Activated T-cell treated with anti-CD3 and anti-CD28 coated beads for 1 hour (primary cell): ENCODE data around the gene GPR107.
"Not testable (repeated sequence)": the region's sequence is repeated elsewhere in the genome, so short reads cannot be mapped to it uniquely, and the experiment has no call there.

Experiments used
- DNase-seq: peaks from one replicate; pipeline ENCODE4 v3.0.0-alpha.2; 2020; ENCODE audit warnings: low read depth

GPR107 gene

DNA sequence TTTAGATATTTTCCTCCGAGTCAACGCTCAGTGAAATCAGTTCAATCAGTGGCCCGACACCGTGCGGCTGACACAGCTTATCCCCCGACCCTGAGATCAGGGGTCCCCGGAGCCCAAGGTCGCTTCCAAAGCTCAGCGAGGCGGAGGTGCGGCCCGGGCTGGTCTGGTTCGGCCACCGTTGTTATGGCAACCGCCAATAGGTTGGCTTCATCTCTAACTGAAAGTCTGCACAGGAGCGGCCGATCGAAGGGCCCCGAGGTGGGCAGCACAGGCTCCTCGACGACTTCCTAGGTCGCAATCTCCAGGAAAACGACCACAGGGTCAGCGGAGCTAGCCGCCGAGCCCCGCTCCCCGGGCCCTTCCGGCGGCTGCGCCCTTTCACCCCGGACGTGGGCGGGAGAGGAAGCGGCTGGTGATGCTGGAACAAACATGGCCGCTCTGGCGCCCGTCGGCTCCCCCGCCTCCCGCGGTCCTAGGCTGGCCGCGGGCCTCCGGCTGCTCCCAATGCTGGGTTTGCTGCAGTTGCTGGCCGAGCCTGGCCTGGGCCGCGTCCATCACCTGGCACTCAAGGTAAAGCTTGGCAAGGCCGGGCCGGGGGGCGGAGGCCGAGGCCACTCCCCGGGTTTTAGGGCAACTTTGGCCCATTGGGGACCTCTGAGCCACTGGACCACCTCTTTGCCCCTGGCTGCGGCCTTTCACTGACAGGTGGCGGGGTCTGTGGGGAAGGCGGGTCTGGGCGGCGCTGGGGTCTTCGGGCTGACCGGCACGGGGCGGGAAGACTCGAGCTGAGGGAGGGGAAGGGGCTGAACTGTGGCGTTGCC is at the start of gene GPR107:
GPR107 (plus strand) TSS at position 403 of the 821 bp plus-strand sequence; CDS start at position 430, 27 bp downstream.
- DNase-seq, result peak; percentile 67

DNA sequence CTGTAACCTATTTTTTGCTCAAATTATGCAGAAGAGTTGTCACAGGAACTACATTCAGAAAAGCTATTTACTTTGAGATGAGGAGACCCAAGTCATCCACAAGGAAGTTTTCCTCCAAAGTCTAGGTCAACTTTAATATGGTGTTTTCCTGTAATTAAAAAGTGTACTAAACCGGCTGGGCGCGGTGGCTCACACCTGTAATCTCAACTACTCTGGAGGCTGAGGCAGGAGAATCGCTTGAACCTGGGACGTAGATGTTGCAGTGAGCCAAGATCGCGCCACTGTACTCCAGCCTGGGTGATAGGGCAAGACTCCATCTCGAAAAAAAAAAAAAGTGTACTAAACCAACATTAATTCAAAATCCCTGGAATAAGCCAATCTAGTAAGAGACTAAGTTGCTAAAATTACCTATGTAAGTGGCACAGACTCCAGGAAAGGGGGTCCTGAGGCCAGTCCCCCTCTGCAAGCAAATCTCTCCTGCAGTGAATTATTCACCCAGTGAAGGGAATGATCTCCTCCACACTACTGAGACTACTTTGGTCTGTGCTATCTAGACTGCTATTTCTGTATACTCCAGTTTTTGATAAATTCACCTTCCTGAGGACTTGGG is 49.7 kb upstream of the GPR107 start:
- no peak for DNase-seq

DNA sequence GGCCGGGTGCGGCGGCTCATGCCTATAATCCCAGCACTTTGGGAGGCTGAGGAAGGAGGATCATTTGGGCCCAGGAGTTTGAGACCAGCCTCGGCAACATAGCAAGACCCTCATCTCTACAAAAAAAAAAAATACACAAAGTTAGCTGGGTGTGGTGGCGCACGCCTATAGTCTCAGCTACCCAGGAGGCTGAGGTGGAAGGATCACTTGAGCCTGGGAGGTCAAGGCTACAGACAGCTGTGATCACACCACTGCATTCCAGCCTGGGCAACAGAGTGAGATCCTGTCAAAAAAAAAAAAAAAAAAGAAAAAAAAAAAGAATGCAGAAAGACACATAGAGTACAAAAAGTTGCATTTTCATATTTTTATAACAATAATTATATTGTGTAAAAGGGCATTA is 46.8 kb upstream of the GPR107 start:
- DNase-seq, result not testable (repeated sequence)

DNA sequence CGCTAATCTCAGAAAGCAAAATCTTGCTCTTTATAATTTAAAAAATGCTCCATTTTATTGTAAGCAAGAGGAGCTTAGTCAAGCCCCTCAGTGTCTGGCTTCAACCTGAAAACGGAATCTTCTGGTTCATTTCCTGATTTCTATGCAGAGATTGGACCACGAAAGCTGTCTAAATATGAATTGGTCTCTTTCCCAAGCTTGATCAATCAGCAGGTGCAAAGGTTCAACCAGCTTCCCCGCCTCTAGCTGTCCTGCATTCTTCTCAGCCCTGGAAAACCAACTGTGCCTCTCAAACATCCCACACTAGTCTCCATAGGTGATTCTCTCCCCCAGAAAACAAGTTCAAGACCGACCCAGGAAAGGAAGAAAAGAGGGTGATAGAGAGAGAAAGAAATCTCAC is 45.2 kb upstream of the GPR107 start:
- no peak for DNase-seq

DNA sequence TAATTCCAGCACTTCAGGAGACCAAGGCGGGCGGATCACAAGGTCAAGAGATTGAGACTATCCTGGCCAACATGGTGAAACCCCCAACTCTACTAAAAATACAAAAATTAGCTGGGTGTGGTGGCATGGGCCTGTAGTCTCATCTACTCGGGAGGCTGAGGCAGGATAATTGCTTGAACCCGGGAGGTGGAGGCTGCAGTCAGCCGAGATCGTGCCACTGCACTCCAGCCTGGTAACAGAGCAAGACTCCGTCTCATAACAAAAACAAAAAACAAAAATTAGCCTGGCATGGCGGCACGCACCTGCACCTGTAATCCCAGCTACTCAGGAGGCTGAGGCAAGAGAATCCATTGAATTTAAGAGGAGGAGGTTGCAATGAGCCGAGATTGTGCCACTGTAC is 44.2 kb upstream of the GPR107 start:
- DNase-seq, result not testable (repeated sequence)

DNA sequence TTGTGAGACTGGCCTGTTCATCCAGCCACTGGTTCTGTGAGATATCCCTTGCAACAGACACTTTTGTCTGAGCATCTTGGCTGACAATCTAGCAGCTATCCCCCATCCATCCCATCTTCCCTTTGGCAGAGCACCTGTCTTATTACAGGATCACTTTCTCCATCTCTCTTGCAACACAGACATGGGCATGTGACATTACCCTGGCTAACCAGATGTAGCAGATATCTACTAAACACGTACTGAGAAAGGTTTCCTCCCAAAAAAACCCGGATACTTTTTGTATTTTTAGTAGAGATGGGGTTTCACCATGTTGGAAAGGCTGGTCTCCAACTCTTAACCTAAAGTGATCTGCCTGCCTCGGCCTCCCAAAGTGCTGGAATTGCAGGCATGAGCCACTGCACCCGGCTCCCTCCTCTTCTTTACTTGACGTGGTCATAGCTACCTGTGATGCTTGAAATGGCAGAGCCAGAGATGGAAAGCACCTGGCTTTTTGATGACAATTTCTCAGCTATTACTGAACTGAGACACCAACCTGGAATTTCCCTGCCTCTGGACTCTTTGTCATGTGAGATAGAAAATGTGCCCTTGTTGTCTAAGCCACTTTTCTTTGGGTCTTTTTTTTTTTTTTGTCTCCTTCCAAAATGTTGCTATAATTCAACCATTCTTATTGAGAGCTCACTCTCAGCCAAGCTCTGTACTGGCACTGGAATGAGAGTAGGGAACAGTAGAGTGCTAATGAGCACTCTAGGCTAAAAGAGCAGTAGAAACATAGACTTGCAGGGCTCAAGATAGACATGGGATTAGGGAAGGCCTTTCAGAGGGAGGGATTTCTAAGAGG is 43.3 kb upstream of the GPR107 start:
- no peak for DNase-seq

DNA sequence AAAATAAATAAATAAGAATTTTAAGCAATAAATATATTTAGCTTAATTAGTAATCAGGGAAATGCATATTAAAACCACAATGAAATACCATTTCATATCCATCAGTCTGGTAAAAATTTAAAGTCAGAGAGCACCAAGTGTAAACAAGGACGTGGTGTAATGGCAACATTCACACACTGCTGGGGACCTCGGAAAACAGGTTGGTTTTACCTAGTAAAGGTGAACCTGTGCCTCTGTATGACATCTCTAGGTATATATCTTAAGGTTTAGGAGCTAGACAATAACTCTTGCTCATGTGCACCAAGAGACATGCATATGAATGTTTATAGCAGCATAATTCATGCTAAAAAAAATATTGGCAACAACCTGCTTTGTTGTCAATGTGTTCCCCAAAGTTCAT is 40.4 kb upstream of the GPR107 start:
- no peak for DNase-seq

DNA sequence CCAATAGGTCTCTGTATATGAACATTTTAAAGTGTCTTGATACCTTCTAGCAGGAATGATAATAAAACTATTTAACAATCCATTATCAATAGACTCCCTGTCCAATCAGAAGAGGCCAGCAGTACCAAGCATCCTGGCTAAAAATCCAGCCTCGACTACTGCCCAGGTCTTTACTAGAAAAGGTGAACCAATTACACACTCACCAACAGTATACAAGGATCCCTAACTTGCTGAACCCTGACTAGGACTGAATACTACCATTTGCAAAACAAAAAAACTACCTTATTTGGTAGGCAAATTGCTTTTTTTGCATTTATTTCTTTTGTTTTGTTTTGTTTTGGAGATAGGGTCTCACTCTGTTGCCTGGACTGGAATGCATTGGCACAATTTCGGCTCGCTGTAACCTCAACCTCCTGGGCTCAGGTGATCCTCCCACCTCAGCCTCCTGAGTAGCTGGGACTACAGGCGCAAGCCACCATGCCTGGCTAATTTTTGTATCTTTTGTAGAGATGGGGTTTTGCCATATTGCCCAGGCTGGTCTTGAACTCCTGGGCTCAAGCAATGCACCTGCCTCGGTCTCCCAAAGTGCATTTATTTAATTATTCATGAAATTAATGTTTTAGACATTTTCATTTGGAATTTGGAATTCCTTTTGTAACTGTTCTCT is 38.2 kb upstream of the GPR107 start:
- DNase-seq, result no peak

DNA sequence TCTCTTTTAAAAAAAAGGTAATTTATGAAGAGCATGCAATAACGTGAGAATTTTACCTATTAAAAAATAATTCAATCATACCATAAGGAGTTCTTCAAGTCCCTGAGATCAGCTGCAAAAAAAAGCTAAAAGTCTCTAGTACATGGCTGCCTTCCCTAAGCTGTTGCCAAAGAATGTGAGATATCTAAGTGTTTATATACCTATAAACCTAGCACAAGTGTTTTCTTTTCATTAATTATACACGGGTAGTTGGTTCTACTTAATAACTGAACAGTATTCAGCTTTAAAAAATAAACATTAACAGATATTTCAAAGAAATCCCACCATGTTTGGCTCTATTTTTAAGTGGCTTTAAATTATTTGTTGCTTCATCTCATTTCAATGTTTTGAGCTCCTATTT is 36.6 kb upstream of the GPR107 start:
- no peak for DNase-seq

DNA sequence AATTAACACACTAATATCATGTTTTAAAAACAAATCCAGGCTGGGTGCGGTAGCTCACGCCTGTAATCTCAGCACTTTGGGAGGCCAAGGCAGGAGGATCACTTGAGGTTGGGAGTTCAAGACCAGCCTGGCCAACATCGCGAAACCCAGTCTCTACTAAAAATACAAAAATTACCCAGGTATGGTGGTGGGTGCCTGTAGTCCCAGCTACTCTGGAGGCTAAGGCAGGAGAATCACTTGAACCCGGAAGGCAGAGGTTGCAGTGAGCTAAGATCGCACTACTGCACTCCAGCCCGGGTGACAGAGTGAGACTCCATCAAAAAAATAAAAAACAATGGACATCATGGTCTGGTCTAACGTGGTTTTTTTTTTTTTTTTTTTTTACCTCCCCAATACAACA is 36.2 kb upstream of the GPR107 start:
- not testable (repeated sequence) for DNase-seq

DNA sequence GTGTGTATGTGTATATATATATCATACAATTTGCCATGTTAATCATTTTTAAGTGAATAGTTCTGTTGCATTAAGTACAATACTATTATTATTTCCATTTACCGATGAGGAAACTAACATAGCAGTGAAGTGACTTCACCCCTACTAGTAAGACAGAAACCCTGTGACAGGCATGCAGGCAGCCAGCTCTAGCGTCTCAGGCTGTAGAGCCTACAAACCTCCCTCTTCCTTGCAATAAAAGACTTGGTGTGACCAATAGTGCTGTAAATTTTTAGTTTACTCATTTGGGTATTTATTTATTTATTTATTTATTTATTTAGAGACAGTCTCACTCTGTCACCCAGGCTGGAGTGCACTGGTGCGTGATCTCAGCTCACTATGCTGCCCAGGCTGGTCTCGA is 35.4 kb upstream of the GPR107 start:
- no peak for DNase-seq

DNA sequence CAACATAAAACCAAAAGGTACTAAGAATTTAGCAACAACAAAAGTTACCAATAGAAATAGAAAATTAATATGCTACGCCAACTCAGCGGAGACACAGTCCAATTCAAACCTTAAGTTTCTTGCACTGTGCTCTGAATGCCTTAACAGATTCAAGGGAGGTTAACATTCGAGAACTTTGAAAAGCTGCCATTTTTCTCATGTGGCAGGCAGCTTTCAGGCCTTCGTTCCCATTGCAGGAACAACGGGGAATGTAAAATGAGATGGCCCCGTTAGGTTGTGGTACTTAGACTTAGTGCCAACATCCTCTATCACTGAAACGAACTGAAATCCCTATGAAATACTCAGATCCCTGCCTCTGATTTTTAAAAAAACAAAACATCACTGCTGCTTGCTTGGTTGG is 33.1 kb upstream of the GPR107 start:
- no peak for DNase-seq

DNA sequence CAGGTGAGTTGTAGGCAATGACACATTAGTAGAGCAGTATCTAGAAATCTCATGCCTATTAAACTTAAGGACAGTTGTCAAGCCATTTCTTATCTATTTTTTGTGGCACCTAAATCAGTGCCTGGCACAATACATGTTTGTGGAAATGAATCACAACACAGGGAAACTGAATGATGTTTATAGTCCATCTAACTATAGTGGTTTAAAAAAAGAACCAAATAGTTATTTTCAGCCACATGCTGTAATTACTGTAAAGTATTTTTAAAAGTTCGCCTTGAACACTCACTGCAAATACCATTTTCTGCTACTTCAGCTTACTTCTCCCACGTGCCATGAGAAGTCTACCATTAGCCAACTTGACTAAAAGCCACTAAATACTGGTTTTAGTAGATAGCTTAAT is 32.6 kb upstream of the GPR107 start:
- DNase-seq, result no peak

DNA sequence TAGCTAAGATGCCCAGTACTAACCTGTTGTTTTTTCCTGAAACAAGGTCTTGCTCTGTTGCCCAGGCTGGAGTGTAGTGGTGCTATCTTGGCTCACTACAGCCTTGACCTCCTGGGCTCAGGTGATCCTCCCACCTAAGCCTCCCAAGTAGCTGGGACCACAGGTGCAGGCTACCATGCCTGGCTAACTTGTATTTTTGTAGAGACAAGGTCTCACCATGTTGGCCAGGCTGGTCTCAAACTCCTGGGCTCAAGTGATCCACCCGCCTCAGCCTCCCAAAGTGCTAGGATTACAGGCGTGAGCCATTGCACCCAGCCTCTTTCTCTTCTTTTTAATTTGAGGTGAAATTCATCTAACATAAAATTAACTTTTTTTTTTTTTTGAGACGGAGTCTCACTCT is 31.9 kb upstream of the GPR107 start:
- DNase-seq, result not testable (repeated sequence)

DNA sequence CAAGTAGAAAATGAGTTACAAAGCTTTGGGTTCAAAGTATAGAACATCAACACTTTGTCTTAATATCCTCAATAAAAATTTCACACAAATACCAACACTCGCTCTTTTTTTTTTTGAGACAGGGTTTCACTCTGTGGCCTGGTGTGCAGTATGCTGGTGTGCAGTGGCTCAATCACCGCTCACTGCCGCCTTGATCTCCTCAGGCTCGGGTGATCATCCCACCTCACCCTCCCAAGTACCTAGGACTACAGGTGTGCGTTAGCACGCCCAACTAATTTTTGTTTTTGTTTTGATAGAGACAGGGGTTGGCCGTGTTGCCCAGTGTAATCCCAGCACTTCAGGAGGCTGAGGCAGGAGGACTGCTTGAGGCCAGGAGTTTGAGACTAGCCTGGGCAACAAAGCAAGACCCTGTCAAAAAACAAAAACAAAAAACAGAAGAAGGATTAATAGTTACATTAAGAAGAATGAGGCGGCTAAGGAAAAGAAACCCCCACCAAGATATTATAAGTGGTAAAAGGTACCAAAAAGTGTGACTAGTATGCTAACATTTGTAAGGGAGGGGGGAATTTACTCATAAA is 31.1 kb upstream of the GPR107 start:
- no peak for DNase-seq

DNA sequence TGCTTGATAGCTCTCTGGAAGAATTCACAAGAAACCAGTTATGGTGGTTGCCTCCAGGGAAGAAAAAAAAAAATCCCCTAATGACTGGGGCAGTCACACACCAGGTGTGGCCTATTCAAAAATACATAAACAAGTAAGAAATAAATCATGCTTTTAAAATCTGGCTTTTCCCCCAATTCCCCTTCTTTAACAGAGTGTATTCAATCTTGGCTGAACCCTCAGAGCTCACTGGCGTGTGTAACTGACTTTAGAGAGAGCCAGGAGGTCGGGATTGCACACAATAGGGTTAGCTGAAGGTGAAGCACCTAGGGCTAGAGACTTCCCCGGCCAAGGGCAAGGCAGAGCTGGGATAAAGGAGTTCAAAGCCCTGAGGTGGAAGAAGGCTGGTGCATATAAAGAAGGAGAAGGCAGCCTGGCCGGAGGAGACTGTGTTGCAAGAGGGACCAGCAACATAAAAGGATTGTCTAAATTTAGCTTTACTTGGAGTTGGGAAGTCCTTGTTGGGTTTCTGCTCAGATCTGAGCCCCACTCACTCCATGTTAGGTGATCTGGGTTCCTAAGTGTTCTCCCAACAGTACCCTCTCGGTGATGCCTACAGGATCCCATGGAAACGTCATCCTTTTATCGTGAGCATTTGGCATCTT is 30.4 kb upstream of the GPR107 start:
- no peak for DNase-seq

DNA sequence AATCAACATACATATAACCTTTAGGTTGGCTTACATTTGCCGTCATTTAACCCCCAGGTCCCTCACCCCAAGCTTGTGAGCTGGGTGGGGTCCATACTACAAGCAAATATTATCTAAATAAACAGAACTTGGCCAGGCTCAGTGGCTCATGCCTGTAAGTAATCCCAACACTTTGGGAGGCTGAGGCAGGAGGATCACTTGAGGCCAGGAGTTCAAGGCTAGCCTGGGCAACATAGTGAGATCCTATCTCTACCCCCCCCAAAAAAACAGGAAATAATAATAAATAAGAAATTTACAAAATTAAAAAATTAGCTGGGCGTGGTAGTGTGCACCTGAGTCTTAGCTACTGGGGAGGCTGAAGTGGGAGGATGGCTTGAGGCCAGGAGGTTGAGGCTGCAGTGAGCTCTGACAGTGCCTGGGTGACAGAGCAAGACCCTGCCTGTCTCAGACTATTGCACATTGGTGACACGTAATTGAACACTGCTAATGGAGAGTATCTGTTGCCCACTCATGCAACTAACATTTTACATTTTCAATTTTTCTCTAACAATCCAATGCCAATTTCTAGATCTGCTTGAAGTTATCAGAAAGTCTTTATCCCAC is 29.6 kb upstream of the GPR107 start:
- no peak for DNase-seq

DNA sequence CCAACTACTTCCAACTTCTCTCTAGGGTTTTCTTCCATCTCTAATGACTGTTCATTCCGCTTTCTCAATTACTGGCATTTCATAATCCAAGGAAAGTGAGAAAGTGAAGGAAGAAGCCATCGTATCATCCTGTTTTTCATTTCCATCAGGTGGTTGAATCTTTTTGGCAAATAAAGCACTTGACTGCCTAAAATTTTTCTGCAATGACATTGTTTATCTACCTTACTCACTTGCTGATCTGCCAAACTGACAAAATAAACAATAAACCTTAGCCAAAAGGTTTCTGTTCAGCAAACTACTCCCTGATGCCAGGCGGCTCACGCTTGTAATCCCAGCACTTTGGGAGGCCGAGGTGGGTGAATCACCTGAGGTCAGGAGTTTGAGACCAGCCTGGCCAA is 29.1 kb upstream of the GPR107 start:
- DNase-seq, result no peak

DNA sequence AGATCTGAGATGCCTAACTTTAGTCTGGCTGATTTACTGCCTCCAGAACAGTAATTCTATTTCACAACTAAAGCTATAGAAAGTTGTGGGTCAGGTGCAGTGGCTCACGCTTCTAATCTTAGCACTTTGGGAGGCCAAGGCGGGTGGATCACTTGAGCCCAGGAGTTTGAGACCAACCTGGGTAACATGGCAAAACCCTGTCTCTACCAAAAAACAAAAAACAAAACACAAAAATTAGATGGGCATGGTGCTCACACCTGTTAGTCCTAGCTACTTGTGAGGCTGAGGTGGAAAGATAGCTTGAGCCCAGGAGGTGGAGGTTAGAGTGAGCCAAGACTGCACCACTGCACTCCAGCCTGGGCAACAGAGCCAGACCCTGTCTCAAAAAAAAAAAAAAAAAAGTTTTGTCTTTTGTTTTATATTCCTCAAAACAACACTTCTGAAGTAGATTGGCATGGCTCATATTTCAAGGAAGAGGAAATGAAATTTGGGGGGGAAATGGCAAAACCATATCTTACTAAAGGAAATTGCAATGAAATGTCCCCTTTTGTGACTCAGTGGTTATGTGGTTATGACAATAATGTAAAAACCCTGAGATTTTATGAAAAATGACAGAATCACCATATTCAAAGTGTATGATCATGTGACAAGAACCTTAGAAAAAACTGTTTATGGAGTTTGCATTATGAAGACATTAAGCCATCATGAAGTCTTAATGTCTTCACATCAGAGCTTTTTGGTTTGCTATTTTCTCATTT is 26.9 kb upstream of the GPR107 start:
- DNase-seq, result no peak
